BE2C (cell line): ENCODE data around the gene OR13C2.

Source experiments
- DNase-seq: peaks from one replicate; pipeline ENCODE4 v3.0.0-alpha.2; 2020
- H3K27me3 ChIP-seq: fragments of 250-450 bp; sonication (Bioruptor Pico); 2 replicates; pipeline ENCODE4 v1.5.1; 2020; ENCODE audit warnings: mild to moderate bottlenecking
- H3K36me3 ChIP-seq: fragments of 250-450 bp; sonication (Bioruptor Pico); 2 replicates; pipeline ENCODE4 v1.5.1; 2020; ENCODE audit warnings: mild to moderate bottlenecking
- H3K4me1 ChIP-seq: fragments of 250-450 bp; sonication (Bioruptor Pico); 2 replicates; pipeline ENCODE4 v1.5.1; 2020
- H3K4me3 ChIP-seq: 2 replicates; pipeline ENCODE4 v1.5.1; 2011; ENCODE audit warnings: low read depth, low read length
- H3K9me3 ChIP-seq: fragments of 250-450 bp; sonication (Bioruptor Pico); 2 replicates; pipeline ENCODE4 v1.5.1; 2020
- CTCF ChIP-seq: IDR thresholded peaks from 2 replicates; pipeline ENCODE4 v1.5.1; 2012; ENCODE audit warnings: mild to moderate bottlenecking, low read depth, low read length

Gene OR13C2

GRCh38 chr9:104580562-104580961, 24.9 kb downstream of the OR13C2 start:
- no peaks in the 10 kb centered on the region for H3K36me3 ChIP-seq
- no peak overlapping the region for H3K4me3 ChIP-seq

GRCh38 chr9:104577263-104577662, 28.2 kb downstream of the OR13C2 start:
- TF ChIP-seq CTCF, result no peak
- H3K9me3 ChIP-seq, result no peaks in the 10 kb centered on the region
- no peak overlapping the region for H3K4me3 ChIP-seq
- no peak for DNase-seq
- H3K36me3 ChIP-seq, result no peaks in the 10 kb centered on the region
- no peaks in the 10 kb centered on the region for H3K4me1 ChIP-seq
- no peaks in the 10 kb centered on the region for H3K27me3 ChIP-seq

More at GRCh38 chr9:104580562-104580961, 24.9 kb downstream of the OR13C2 start:
- TF ChIP-seq CTCF, result no peak
- Histone ChIP-seq H3K9me3 (no peaks in the 10 kb centered on the region), H3K27me3 (no peaks in the 10 kb centered on the region), H3K4me1 (no peaks in the 10 kb centered on the region)
- no peak for DNase-seq

- H3K9me3 ChIP-seq, result no peaks in the 10 kb centered on the region
- H3K4me3 ChIP-seq, result no peak overlapping the region
- H3K4me1 ChIP-seq, result no peaks in the 10 kb centered on the region
- H3K36me3 ChIP-seq, result no peaks in the 10 kb centered on the region
- no peak for DNase-seq
- no peaks in the 10 kb centered on the region for H3K27me3 ChIP-seq
- no peak for TF ChIP-seq CTCF
Measured at GRCh38 chr9:104575456-104575855, 30.0 kb downstream of the OR13C2 start.

GRCh38 chr9:104572612-104573011, 32.8 kb downstream of the OR13C2 start:
- Histone ChIP-seq H3K27me3 (no peaks in the 10 kb centered on the region), H3K36me3 (no peaks in the 10 kb centered on the region), H3K4me1 (no peaks in the 10 kb centered on the region), H3K4me3 (no peak overlapping the region), H3K9me3 (no peaks in the 10 kb centered on the region)
- TF ChIP-seq CTCF, result no peak
- DNase-seq, result no peak

- no peak for DNase-seq
- TF ChIP-seq CTCF, result no peak
- no peaks in the 10 kb centered on the region for H3K4me1 ChIP-seq
Measured at GRCh38 chr9:104568868-104569267, 36.6 kb downstream of the OR13C2 start, which contains the start of gene OR13C8. TSS of gene OR13C8 (plus strand) at chr9:104569168. CDS start at chr9:104569168, 0 bp downstream.

GRCh38 chr9:104564358-104564757, 41.1 kb downstream of the OR13C2 start:
- no peak for TF ChIP-seq CTCF
- Histone ChIP-seq H3K36me3 (no peaks in the 10 kb centered on the region), H3K4me3 (no peak overlapping the region), H3K9me3 (no peaks in the 10 kb centered on the region), H3K27me3 (no peaks in the 10 kb centered on the region), H3K4me1 (no peaks in the 10 kb centered on the region)
- DNase-seq, result no peak

More at GRCh38 chr9:104568868-104569267, 36.6 kb downstream of the OR13C2 start, which contains the start of gene OR13C8:
- no peaks in the 10 kb centered on the region for H3K27me3 ChIP-seq
- H3K9me3 ChIP-seq, result no peaks in the 10 kb centered on the region
- H3K36me3 ChIP-seq, result no peaks in the 10 kb centered on the region
- H3K4me3 ChIP-seq, result no peak within 1 kb of the TSS
